HTR-8/SVneo (cell line): ENCODE measurements around the gene VRK3.
"Not testable (repeated sequence)": the region's sequence is repeated elsewhere in the genome, so short reads cannot be mapped to it uniquely, and the experiment has no call there.

Source experiments
- DNase-seq: peaks from one replicate; pipeline ENCODE4 v3.0.0; 2011; ENCODE audit warnings: low spot score, mixed read lengths; ENCODE audit not compliant: insufficient read length
- FAIRE-seq: peaks from 2 replicates; lab custom pipeline; 2011; peaks lifted over from hg19 to GRCh38; lab: Jason Lieb, UNC

VRK3 gene, protein sequence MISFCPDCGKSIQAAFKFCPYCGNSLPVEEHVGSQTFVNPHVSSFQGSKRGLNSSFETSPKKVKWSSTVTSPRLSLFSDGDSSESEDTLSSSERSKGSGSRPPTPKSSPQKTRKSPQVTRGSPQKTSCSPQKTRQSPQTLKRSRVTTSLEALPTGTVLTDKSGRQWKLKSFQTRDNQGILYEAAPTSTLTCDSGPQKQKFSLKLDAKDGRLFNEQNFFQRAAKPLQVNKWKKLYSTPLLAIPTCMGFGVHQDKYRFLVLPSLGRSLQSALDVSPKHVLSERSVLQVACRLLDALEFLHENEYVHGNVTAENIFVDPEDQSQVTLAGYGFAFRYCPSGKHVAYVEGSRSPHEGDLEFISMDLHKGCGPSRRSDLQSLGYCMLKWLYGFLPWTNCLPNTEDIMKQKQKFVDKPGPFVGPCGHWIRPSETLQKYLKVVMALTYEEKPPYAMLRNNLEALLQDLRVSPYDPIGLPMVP

DNA sequence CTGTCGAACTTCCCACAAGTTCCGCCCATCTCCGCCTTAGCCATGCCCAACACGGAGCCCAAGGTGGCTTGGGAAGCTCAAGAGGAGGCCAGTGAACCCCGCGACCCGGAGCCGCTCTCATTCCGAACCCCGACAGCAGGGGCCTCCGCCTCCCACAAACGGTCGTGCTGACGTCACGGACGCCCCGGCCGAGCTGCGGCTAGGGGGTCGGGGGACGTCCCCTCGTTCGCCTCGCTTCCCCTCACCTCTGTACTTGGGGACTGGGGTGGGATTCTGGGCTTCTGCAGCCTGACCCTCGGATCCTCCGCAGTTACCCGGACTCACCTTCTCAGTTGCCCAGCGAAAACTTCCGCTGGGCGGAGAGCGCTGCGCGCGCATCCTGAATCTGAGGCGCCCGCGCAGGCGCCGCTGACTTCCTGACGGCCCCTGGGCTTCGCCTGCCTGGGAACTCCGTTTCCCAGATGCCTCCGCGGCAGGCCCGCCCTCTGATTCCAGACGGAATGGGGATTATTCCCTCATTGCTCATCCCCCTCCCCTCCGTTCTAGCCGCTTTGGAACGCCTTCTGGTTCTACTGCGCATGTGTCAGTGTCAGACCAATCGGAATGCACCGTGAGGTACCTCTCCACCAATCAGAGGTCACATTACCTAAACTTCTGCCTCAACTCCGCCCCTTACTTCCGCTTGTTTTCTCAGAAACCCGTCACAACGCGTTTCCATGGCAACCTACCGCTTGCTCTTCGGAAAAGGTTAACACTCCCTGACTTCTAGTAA is at the start of gene VRK3:
TSS of gene VRK3 (minus strand) at position 351 of the 772 bp plus-strand sequence. CDS start 9,210 bp downstream, outside the sequence.
- peak; percentile 97 for DNase-seq

DNA sequence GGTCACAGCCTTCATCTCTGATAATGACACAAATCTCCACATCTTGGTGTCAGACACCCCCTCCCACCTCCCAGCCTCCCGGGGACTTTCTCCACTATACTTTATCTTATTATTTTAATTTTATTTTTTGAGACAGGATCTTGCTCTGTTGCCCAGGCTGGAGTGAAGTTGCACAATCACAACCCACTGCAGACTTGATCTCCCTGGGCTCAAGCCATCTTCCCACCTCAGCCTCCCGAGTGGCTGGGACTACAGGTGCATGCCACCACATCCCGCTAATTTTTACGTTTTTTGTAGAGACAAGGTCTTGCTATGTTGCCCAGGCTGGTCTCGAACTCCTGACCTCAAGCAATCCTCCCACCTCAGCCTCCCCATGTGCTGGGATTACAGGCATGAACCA is 43.2 kb upstream of the VRK3 start:
- not testable (repeated sequence) for DNase-seq, FAIRE-seq

More for the DNA sequence above, at the start of gene VRK3:
- FAIRE-seq = peak; percentile 94

DNA sequence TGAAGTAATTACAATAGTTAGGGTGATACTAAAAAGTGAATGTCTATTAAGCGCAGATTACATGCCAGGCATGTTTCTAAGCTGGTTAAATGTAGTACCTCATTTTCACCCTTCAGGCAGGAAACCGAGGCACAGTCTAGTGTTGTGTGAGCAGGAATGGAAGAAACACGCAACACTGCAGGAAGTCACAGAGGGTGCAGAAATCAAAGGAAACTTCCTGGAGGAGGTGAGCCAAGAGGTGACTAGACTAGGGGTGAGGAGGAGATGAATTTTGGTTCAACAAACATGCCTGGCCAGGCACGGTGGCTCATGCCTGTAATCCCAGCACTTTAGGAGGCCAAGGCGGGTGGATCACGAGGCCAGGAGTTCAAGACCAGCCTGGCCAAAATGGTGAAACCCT is 42.4 kb upstream of the VRK3 start:
- DNase-seq (no peak), FAIRE-seq (no peak)

DNA sequence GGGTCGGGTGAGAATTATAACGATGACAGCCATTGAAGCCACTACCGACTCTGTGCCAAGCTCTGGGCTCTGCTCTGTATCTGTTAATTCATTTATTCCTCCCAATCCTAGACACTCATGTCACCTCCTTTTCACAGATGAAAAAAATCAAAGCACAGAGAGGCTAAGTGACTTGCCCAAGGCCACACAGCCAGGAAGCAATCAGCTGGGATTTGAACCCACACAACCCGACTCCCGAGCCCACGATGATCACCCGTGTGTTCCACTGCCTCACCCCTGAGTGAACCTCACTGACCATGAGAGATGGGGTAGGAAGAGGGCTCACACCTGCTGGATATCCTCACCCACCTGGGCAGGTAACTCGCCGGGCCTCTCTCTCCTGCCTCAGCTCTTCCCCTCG is 40.8 kb upstream of the VRK3 start:
- FAIRE-seq = no peak

DNA sequence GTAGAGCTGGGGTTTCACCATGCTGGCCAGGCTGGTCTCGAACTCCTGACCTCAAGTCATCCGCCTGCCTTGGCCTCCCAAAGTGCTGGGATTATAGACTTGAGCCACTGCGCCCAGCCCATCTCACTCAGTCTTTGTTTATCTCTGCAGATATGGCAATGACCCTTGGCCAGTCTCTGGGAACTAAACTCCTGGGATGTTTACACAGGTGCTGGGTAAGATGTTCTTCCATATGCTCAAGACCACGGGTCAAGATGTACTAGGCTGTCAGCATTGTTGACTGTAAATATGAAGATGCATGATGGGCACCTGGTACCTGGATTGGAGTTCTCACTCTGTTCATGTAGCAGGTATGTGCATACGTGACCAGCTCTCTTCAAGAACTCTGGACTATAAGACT is 36.5 kb upstream of the VRK3 start:
- FAIRE-seq = no peak

More for the DNA sequence above, 40.8 kb upstream of the VRK3 start:
- no peak for DNase-seq

DNA sequence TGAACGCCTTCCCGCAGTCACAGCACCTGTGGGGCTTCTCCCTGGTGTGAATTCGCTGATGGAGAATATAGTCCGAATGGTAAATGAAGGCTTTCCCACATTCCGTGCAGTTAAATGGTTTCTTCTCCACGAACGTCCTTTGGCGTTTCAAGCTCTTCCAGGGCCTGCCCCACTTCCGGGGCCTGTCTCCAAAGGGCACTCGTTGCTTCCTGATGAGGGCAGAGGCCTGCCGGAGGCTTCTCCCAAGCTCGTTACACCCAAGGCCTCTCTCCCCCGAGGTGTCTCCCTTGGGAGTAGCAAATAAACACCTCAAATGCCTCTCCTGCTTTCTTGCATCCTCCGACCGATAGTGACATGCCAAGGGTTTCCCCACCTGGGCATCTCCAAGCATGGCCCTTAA is 34.9 kb upstream of the VRK3 start:
- DNase-seq = no peak
- no peak for FAIRE-seq

More for the DNA sequence above, 36.5 kb upstream of the VRK3 start:
- DNase-seq = no peak

DNA sequence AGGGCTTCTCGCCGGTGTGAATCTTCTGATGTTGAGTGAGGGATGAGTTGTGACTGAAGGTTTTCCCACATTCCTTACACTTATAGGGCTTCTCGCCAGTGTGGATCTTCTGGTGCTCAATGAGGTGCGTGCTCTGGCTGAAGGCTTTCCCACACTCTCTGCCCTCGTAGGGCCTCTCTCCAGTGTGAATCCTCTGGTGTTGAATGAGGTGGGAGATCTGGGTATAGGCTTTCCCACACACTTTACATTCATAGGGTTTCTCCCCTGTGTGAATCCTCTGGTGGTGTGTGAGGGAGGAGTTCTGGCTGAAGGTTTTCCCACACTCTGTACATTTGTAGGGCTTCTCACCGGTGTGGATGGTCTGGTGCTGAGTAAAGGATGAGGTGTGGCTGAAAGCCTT is 33.9 kb upstream of the VRK3 start:
- DNase-seq (no peak), FAIRE-seq (no peak)

DNA sequence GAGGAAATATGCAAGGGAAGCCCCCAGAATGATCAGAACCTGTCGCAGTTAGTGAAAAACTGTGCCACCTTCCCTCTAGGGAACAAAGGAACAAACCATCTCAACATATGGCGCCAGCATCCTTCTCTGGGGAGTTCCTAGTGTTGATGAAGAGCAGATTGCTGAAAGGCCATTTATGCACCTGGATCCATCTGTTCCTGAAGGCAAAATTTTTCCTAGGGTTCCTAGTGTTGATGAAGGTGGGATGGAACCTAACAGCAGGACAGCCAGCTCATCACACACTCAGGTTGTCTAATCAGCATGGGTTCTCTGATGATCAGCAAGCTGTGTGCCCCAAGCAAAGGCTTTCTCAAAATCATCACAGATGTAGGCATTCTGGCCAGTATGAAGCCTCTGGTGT is 33.3 kb upstream of the VRK3 start:
- FAIRE-seq = no peak
- no peak for DNase-seq

DNA sequence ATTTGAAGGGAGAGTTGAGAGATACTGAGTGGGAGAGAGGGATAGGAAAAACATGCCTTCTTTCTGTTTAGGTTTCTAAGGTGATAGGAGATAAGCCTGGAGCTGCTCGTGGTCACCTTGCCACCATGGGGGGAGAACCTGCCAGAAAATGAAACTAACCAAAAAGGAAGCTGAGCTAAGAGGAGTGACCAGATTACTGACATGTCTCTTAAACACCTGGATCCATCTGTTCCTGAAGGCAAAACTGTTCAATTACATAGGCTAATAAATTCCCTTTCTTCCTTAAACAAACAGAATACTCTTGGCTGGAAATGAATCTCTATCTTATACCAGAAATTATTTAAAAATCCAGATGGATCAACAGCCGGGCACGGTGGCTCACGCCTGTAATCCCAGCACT is 27.9 kb upstream of the VRK3 start:
- no peak for FAIRE-seq
- DNase-seq = no peak

DNA sequence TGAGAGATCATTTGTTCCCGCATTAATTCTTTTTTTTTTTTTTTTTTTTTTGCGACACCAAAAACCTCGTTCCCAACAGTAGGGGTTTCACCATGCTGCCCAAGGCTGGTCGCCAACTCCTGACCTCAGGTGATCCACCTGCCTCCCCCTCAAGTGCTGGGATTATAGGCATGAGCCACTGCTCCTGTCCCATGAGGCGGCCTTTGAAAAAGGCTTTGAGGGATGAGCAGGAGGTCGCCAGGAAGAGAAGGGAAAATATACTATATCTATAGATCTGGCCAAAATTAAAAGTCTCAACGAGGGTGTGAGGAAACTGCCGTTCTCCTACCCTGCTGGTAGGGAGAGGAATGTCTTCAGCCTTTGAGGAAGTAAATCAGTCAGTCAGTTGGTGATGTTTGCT is 26.8 kb upstream of the VRK3 start:
- DNase-seq (no peak), FAIRE-seq (no peak)

DNA sequence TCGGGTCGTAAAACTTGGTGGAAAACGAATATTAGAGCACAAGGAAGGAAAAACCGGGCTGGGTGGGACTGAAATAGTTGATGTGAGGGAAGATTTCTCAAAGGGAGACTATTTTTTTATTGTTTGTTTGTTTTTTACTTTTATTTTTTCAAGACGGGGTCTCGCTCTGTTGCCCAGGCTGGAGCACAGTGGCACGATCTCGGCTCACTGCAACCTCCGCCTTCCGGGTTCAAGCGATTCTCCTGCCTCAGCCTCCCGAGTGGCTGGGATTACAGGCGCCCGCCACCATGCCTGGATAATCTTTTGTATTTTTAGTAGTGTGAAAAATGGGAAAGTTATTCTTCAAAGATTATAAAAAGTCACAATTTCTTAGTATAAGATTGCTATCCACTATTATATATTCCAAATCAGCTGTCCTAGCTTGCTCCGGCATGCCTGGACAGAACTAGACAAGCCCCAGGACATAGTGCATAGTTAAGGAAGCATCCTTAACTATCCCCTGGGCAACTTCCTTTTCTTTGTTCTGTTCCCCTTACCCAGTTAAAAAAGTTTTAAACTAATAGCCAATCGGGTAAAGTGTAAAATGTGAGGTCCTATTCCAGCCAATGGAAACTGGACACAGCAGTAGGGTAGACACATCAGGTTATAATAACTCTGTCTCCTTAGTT is 26.2 kb upstream of the VRK3 start:
- not testable (repeated sequence) for DNase-seq, FAIRE-seq

DNA sequence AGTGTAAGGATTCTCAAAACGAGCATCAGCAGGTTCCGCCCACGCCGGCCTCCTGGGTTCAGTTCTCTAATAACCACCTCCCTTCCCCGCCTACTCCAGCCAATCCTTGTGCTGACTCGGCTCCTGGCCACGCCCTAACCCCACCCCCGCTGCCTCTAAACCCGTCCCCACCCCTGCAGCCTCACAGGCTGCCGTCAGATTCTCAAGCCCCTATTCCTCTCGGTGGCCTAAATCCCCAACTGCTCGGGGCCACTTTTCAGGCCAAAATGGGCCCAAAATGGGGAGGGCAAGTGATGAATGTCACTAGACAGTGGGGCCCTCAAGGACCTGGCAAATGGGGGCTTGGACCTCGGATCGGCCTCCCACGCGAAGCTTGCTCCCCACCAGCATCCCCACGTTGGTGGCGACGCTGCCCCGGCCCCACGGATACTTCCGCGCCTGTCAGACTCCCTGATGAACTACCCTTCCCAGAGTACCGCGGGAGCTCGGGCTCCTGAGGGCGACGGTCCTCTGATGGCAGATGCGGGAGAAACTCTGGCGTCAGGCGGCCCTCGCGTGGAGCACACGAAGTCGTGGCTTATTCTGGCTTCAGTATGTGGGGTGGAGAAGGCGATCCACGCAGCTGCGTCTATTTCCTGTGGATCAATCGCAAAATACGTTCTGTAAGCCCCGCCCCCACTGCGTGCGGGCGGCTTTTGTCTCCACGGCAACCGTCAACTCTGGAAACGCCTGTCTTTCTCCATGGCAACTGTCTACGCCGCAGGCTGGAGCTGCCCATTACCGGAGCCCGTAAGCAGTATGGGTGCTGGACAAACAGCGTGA is 25.4 kb upstream of the VRK3 start:
- DNase-seq (peak; percentile 73), FAIRE-seq (no peak)

DNA sequence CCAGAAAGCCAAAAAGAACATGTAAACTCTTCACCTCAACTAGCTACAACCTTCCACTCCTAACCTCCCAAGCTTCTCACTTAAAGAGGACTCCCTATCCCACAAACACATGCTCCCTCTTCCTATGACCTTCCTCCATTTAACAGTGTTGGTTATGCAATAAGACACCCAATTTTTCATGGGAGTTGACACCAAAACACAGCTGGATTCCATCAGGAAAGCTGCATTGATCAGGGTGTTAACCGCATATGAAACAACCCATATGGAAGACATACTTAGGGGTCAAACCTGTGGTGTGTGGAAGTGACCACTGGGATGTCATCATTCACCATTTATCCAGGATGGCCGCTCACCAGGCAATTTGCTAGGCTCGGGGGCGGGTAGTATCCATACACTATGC is 22.5 kb upstream of the VRK3 start:
- DNase-seq (no peak), FAIRE-seq (no peak)

DNA sequence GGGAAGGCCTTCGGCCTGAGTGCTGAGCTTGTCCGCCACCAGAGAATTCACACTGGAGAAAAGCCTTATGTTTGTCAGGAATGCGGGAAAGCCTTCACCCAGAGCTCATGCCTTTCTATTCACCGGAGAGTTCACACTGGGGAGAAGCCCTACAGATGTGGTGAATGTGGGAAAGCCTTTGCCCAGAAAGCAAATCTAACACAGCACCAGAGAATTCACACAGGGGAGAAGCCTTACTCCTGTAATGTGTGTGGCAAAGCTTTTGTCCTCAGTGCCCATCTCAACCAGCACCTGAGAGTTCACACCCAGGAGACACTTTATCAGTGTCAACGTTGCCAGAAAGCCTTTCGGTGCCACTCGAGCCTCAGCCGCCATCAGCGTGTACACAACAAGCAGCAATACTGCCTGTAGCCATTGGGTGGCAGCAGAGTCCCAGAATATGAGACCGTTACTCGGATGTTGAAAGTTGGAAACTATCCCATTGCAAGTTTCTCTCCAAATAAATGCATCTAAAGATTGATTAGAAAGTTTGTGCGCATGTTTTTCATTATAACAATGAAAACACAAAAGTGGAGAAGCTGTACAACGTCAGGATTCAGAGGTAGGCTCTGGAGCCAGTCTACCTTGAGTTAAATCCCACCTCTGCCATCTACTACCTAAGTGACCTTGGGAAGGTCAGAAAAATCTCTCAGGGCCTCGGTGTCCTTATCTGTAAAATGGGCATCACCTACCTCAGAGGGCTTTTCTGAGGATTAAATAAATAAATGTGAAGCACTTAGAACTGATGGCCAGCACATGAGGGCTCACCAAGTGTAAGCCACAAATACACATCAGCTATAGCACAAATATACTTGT is 21.7 kb upstream of the VRK3 start:
- DNase-seq (no peak), FAIRE-seq (no peak)

DNA sequence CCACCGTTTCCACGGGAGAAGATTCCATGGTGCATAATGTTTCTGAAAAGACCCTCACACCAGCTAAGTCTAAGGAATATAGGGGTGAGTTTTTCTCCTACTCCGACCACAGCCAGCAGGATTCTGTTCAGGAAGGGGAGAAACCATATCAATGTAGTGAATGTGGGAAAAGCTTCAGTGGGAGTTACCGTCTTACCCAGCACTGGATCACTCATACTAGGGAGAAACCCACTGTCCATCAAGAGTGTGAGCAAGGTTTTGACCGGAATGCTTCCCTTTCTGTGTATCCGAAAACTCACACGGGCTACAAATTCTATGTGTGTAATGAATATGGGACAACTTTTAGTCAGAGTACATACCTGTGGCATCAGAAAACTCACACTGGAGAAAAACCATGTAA is 19.8 kb upstream of the VRK3 start:
- no peak for FAIRE-seq
- DNase-seq = no peak

DNA sequence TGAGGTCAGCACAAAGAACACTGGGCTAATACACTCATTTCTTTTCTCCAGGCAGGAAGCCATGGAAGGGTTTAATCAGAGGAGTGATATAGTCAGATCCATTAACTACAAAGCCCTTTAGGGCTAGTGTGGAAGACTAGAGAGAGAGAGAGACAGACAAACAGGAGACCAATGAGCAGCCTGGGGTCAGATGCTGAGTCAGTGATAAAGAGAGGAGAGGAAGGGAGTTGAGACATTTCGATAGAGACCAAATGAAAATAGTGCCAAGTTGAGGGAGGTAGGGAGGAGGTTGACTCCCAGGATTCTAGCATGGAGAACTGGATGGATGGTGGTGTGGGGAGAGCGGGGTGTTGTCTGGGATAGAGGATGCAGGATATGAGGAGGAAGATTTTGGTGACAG is 18.8 kb upstream of the VRK3 start:
- FAIRE-seq = no peak
- DNase-seq = no peak

DNA sequence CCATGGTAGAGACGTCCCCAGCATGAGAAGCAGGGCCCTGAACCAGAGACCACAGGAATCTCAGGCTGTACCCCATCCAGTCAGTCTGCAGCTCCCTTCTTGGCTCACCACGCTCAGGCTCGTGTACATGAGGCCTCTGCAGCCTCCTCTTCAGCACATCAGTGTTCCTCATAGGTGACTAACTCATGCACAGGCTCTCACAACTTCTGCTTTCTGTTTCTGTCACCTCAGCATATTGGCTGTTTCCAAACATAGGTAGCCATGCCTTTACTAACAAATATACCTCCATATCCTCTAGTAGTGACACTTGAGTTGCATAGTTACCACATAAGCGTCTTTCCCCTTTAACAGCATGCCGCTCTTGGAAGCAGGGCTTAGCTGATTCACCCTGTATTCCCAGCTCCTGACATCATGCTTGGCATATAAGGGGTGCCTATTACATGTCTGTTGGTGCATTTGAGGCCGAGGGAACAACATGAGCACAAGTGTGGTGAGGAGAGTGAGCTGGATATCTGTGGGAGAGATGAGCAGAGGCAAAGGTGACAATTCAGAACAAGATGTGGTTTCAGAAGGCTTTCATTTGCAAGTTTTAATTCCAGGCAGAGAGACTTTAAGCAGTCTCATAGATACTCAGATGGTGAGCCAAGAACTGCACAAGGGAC is 17.3 kb upstream of the VRK3 start:
- DNase-seq = no peak
- no peak for FAIRE-seq

DNA sequence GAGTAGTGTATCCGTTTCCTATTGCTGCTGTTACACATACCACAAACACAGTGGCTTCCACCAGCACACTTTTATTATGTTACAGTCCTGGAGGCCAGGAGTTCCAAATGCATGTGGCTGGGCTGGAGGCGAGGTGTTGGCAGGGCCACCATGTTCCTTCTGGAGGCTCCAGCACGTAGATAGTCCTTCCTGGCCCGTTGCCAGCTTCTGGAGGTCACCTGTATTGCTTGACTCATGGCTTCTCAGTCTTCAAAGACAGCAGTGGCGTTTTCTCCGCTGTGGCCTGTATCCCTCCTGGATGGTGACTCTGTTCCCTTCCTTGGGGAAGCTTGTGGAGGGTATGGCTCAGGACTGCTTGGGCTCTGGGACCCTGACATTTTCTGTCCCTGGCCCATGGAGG is 15.8 kb upstream of the VRK3 start:
- FAIRE-seq (no peak), DNase-seq (no peak)

DNA sequence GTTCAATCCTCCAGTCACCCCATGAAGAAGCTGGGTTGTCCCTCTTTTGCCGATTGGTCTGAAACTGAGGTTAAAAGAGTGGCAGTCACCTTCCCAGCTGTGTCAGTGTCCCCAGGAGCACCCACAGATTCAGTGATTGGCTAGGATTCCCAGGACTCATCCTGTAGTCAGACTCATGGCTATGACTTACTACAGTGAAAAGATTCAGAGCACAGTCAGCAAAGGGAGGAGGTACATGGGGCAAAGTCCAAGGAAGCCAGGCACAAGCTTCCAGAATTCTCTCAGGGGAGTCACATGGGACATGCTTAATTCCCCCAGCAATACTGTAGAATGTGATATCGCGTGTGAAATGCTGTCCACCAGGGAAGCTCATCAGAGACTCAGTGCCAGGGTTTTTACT is 14.8 kb upstream of the VRK3 start:
- no peak for DNase-seq
- FAIRE-seq = no peak
